ENCODE results near the gene MALAT1. TPM values are rescaled to one million over a fixed set of nuclear protein-coding genes. Genes with fewer than 3 reads are reported as not detected.

MALAT1 gene
- total and polyA plus RNA-seq, 2 of the 13 experiments (the other 11 are each of a cell fraction or from before 2014, with no cell fraction given) = 143 to 1,237 TPM

GRCh38 chr11:65477149-65477965 is 21.5 kb upstream of the MALAT1 start (continued):
- TF ChIP-seq ZBTB43 (CRISPR knock-in tag; conservative IDR thresholded peaks at IDR 0.05) (0 out of 2 replicates have a peak, but pooled peaks have one; percentile 28), ETV5 (CRISPR knock-in tag; IDR thresholded peaks at IDR 0.05; ENCODE audit: borderline replicate concordance) (peak; percentile 79), MYNN (CRISPR knock-in tag; IDR thresholded peaks at IDR 0.05; ENCODE audit: low read depth) (0 out of 2 replicates have a peak, but pooled peaks have one; percentile 41), PCBP1 (IDR thresholded peaks at IDR 0.05; ENCODE audit: borderline replicate concordance, low read depth, low read length) (0 out of 2 replicates have a peak, but pooled peaks have one; percentile 65), ZNF232 (CRISPR knock-in tag; IDR thresholded peaks at IDR 0.05; ENCODE audit: borderline replicate concordance) (peak; percentile 29; the same call in 1 of the 2 replicates), ADNP (CRISPR knock-in tag; IDR thresholded peaks at IDR 0.05) (no peak), FOSL2 (CRISPR knock-in tag; IDR thresholded peaks at IDR 0.05) (peak; percentile 97), SRSF9 (IDR thresholded peaks at IDR 0.05; ENCODE audit: borderline replicate concordance, insufficient read depth, low read depth, low read length, poor library complexity, severe bottlenecking) (no peak), STAT6 (CRISPR knock-in tag; IDR thresholded peaks at IDR 0.05; ENCODE audit: borderline replicate concordance) (0 out of 2 replicates have a peak, but pooled peaks have one; percentile 16), BRD4 (CRISPR knock-in tag; IDR thresholded peaks at IDR 0.05) (peak; percentile 77; the same call in 1 of the 2 replicates), ARID3A (IDR thresholded peaks at IDR 0.05; ENCODE audit: low read depth, low read length) (no peak), RFXANK (CRISPR knock-in tag; IDR thresholded peaks at IDR 0.05) (no peak), NR1H2 (CRISPR knock-in tag; IDR thresholded peaks at IDR 0.05; ENCODE audit: borderline replicate concordance, low read depth) (0 out of 2 replicates have a peak, but pooled peaks have one; percentile 24), THAP11 (CRISPR knock-in tag; IDR thresholded peaks at IDR 0.05) (peak; percentile 86), ZNF264 (CRISPR knock-in tag; IDR thresholded peaks at IDR 0.05) (peak; percentile 8; the same call in 1 of the 2 replicates), LRRFIP1 (CRISPR knock-in tag; conservative IDR thresholded peaks at IDR 0.05) (no peak), HCFC1 (IDR thresholded peaks at IDR 0.05; ENCODE audit: low read depth, low read length) (no peak), LCORL (IDR thresholded peaks at IDR 0.05) (0 out of 2 replicates have a peak, but pooled peaks have one; percentile 17), LCORL (CRISPR knock-in tag; IDR thresholded peaks at IDR 0.05) (peak; percentile 41; the same call in 1 of the 2 replicates)

All from HepG2 (cell line).